MV-4-11 (cell line): ENCODE results near the gene CERS2.

ENCODE experiments used
- DNase-seq: peaks from one replicate; lab custom pipeline; 2025; lab: John Stamatoyannopoulos, UW

The CERS2 gene

GRCh38 chr1:150974580-150975478, at the start of gene CERS2:
Gene CERS2, minus strand, starts transcription at chr1:150974835. Its CDS starts 5,745 bp downstream, at chr1:150969090.
- peak; percentile 36 for DNase-seq

GRCh38 chr1:151013518-151013917, 38.9 kb upstream of the CERS2 start:
- DNase-seq = no peak

- no peak for DNase-seq
These were observed 38.2 kb upstream of the CERS2 start for GRCh38 chr1:151012684-151013471.

- peak; percentile 7 for DNase-seq
These were observed 36.7 kb upstream of the CERS2 start for GRCh38 chr1:151011154-151011850.

- no peak for DNase-seq
These were observed 35.7 kb upstream of the CERS2 start for GRCh38 chr1:151010346-151010726.

GRCh38 chr1:151009674-151010345, 35.2 kb upstream of the CERS2 start:
- no peak for DNase-seq

GRCh38 chr1:151009206-151009587, 34.6 kb upstream of the CERS2 start:
- no peak for DNase-seq

GRCh38 chr1:151008244-151009205, 33.9 kb upstream of the CERS2 start, which contains the start of gene PRUNE1:
Gene PRUNE1, plus strand, starts transcription at chr1:151008449. Its CDS starts 184 bp downstream, at chr1:151008633.
- peak; percentile 94 for DNase-seq

- no peak for DNase-seq
These were observed 33.2 kb upstream of the CERS2 start for GRCh38 chr1:151007853-151008243.

- DNase-seq = peak; percentile 76
These were observed 31.9 kb upstream of the CERS2 start, which contains the start of gene MINDY1 for GRCh38 chr1:151006327-151007052. Gene MINDY1, minus strand, starts transcription at chr1:151006902. Its CDS starts 4,285 bp downstream, at chr1:151002617.

GRCh38 chr1:151005729-151006319, 31.2 kb upstream of the CERS2 start:
- DNase-seq = no peak

GRCh38 chr1:151003180-151003579, 28.5 kb upstream of the CERS2 start:
- peak; percentile 48 for DNase-seq

GRCh38 chr1:151002611-151003010, 28.0 kb upstream of the CERS2 start:
- no peak for DNase-seq

GRCh38 chr1:151002051-151002450, 27.4 kb upstream of the CERS2 start:
- peak; percentile 45 for DNase-seq

GRCh38 chr1:151001602-151002001, 27.0 kb upstream of the CERS2 start:
- DNase-seq = peak; percentile 45

GRCh38 chr1:151000408-151000807, 25.8 kb upstream of the CERS2 start:
- DNase-seq = peak; percentile 1

GRCh38 chr1:150999926-151000325, 25.3 kb upstream of the CERS2 start:
- no peak for DNase-seq

- peak; percentile 78 for DNase-seq
These were observed 24.5 kb upstream of the CERS2 start for GRCh38 chr1:150999051-150999674.

GRCh38 chr1:150997949-150998348, 23.3 kb upstream of the CERS2 start:
- no peak for DNase-seq
